Type B pancreatic cell (in vitro differentiated cells): ENCODE measurements around the gene NDC80. TPM values are rescaled to one million over a fixed set of nuclear protein-coding genes. Genes with fewer than 3 reads are reported as not detected.
A peak's percentile ranks its signal among the peaks of the same experiment; 100 is the strongest.

Experiments used
- DNase-seq: peaks from one replicate; pipeline ENCODE4 v3.0.0; 2021; ENCODE audit warnings: mixed read lengths; ENCODE audit not compliant: unreplicated experiment; ENCODE audit errors: extremely low spot score
- H3K27ac Mint-ChIP-seq: 2 replicates; pipeline ENCODE4 v1.8.0; 2021; ENCODE audit warnings: mild to moderate bottlenecking, mixed read lengths
- H3K27me3 Mint-ChIP-seq: 2 replicates; pipeline ENCODE4 v1.8.0; 2021; ENCODE audit warnings: mixed read lengths
- H3K36me3 Mint-ChIP-seq: 2 replicates; pipeline ENCODE4 v1.8.0; 2021; ENCODE audit warnings: mixed read lengths
- H3K4me1 Mint-ChIP-seq: one replicate; pipeline ENCODE4 v1.8.0; 2021; ENCODE audit warnings: mixed read lengths; ENCODE audit not compliant: unreplicated experiment
- H3K4me3 Mint-ChIP-seq: 2 replicates; pipeline ENCODE4 v1.8.0; 2021; ENCODE audit warnings: mild to moderate bottlenecking, mixed read lengths
- H3K9me3 Mint-ChIP-seq: 2 replicates; pipeline ENCODE4 v1.8.0; 2021; ENCODE audit warnings: mixed read lengths
- total RNA-seq: library from RNA; stranded (reverse); gene quantifications from 2 replicates; pipeline ENCODE4 v1.2.1, GENCODE V29; 2021; ENCODE audit warnings: low replicate concordance
- TF ChIP-seq, protein P1 (sequence below): fragments of 200-600 bp; sonication (generic); conservative IDR thresholded peaks from 2 replicates; pipeline ENCODE4 v1.5.0; 2021; ENCODE audit warnings: antibody characterized with exemption, mild to moderate bottlenecking

The NDC80 gene
- total RNA-seq, 1 donor from 2014 or later, result 34.3 TPM

DNA sequence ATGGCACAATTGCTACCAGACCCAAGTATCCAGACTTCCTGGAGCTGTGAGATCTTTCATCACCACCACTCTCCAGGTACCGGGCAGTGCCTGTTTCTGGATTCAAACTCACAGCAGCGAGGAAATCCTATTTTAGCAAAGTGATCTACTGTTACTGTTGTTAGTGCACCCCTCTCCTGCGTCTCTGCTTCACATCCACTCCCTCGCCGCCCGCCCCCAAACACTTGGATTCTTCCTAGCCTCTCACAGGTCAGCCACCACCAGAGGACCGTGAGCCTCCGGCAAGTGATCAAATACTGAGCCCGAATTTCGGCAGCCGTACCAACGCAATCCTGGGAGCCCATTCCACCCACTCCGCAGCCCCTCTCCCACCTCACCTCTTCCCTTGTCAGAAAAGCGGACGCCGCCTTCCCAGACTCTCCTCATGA lies 571 bp upstream of the NDC80 start:
- no peaks in the 10 kb centered on the region for H3K9me3 Mint-ChIP-seq
- DNase-seq, result peak; percentile 75
- TF ChIP-seq, protein P1, sequence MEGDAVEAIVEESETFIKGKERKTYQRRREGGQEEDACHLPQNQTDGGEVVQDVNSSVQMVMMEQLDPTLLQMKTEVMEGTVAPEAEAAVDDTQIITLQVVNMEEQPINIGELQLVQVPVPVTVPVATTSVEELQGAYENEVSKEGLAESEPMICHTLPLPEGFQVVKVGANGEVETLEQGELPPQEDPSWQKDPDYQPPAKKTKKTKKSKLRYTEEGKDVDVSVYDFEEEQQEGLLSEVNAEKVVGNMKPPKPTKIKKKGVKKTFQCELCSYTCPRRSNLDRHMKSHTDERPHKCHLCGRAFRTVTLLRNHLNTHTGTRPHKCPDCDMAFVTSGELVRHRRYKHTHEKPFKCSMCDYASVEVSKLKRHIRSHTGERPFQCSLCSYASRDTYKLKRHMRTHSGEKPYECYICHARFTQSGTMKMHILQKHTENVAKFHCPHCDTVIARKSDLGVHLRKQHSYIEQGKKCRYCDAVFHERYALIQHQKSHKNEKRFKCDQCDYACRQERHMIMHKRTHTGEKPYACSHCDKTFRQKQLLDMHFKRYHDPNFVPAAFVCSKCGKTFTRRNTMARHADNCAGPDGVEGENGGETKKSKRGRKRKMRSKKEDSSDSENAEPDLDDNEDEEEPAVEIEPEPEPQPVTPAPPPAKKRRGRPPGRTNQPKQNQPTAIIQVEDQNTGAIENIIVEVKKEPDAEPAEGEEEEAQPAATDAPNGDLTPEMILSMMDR, result no peak
- H3K4me1 Mint-ChIP-seq, result peaks cover 33% of the 10 kb centered on the region
- H3K27ac Mint-ChIP-seq, result peak overlapping the region; percentile 98
- no peaks in the 10 kb centered on the region for H3K27me3 Mint-ChIP-seq
- peak overlapping the region; percentile 97 for H3K4me3 Mint-ChIP-seq
- H3K36me3 Mint-ChIP-seq, result no peaks in the 10 kb centered on the region

DNA sequence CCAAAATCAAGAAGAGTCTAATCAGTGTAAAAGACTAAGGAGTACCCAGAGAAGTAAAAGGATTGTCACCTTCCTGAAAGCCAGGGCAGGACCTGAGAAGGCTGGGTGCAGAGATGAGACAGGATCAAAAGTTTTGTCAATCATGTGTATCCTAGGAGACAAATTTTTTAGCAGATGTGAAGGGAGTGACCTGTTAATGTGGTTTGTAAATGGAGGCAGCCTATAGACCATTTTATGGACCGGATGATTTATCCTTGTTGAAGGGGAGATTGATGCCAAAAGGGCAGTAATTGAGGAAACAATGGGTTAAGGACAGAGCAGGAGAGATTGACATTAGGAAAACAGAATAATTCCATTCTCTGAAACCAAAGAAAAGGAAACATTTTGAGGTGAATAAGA lies 813 bp downstream of the NDC80 start:
- Mint-ChIP-seq H3K27me3 (no peaks in the 10 kb centered on the region), H3K36me3 (no peaks in the 10 kb centered on the region), H3K9me3 (no peaks in the 10 kb centered on the region), H3K4me1 (peaks cover 33% of the 10 kb centered on the region), H3K4me3 (peak overlapping the region; percentile 97), H3K27ac (peak overlapping the region; percentile 98)
- TF ChIP-seq, protein P1, result no peak
- no peak for DNase-seq

DNA sequence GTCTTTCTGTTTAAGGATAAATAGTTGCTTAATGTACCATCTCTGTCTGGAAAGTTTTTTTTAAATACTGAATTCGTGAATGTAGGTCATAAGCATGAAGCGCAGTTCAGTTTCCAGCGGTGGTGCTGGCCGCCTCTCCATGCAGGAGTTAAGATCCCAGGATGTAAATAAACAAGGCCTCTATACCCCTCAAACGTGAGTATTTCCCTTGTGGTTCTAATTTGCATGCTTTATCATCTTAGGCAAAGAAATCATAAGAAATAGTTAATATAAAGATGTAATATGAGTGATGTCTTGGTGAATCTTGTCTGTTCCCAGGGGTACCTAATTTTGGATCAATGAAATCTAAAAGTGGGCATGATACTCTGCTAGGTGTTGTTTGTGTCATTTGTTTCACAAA lies 1.5 kb downstream of the NDC80 start:
- TF ChIP-seq, protein P1, result no peak
- Mint-ChIP-seq H3K4me3 (peak overlapping the region; percentile 97), H3K27ac (peak overlapping the region; percentile 33), H3K27me3 (no peaks in the 10 kb centered on the region), H3K9me3 (no peaks in the 10 kb centered on the region), H3K36me3 (no peaks in the 10 kb centered on the region), H3K4me1 (peaks cover 33% of the 10 kb centered on the region)
- DNase-seq, result no peak

DNA sequence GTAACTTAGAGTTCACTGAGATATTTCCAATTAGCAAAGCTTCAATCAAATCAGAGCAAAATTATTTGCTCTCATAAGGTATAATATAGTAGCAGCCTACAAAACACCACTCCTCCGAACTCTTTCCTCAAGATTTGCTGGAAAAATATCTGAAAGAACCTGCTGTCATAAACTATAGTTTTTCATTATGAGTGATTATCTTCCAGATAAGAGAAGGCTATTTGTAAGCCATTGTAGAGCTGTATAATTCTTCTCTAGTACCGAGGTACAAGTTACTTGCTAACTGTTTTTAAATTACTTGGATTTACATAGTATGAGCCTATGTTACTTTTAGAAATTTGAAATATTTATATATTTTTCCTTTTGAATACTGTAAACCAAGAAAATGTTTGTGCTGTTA lies 2.1 kb downstream of the NDC80 start:
- peak overlapping the region; percentile 33 for H3K27ac Mint-ChIP-seq
- H3K9me3 Mint-ChIP-seq, result no peaks in the 10 kb centered on the region
- peaks cover 33% of the 10 kb centered on the region for H3K4me1 Mint-ChIP-seq
- TF ChIP-seq, protein P1, result no peak
- DNase-seq, result no peak
- peak overlapping the region; percentile 97 for H3K4me3 Mint-ChIP-seq
- no peaks in the 10 kb centered on the region for H3K36me3 Mint-ChIP-seq
- no peaks in the 10 kb centered on the region for H3K27me3 Mint-ChIP-seq

DNA sequence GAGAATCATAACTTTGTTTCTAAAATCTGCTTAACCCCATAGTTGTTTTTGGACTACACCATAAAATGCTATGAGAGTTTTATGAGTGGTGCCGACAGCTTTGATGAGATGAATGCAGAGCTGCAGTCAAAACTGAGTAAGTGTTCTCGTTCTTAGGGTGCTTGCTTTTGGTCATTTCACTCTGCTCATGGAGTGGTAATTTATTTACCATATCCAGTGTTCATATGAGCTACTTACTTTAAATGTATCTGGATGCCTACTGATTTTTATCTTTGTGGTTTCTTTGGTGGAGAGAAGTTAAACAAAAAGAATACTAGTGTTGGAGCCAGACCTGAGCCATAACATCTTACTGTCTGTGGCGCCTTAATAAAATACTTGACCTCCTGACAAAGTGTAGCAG lies 16.4 kb downstream of the NDC80 start:
- no peak overlapping the region for H3K27ac Mint-ChIP-seq
- no peaks in the 10 kb centered on the region for H3K4me1 Mint-ChIP-seq
- TF ChIP-seq, protein P1, result no peak
- DNase-seq, result no peak
- H3K9me3 Mint-ChIP-seq, result no peaks in the 10 kb centered on the region
- H3K27me3 Mint-ChIP-seq, result no peaks in the 10 kb centered on the region
- H3K36me3 Mint-ChIP-seq, result peaks cover 3% of the 10 kb centered on the region
- H3K4me3 Mint-ChIP-seq, result no peak overlapping the region

DNA sequence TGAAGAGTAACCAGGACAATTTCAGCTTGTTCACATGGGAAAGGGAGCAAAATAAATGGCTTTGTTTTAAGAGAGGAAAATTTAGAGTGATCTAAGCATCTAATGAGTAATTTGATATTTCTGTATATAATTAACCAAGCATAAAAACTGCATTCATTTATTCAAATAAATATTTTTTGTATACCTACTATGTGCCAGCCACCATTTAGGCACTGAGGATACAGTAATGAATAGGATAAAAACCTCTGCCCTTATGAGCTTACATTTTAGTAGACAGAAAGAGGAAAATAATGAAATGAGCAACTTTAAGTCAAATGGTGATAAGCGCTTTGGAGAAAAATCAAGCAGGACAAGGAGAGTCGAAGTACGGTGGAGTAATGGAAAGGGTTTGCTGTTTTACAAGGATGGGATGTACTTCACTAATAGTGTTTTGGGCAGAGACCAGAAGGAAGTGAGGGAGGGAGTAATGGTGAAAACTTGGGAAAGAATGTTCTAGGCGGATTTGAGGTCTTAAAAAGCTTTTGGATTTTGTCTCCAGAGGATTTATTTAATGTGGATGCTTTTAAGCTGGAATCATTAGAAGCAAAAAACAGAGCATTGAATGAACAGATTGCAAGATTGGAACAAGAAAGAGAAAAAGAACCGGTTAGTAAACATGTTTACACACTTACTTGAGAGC lies 17.4 kb downstream of the NDC80 start:
- DNase-seq, result no peak
- Mint-ChIP-seq H3K36me3 (peaks cover 3% of the 10 kb centered on the region), H3K27ac (peak overlapping the region; percentile 6), H3K4me1 (no peaks in the 10 kb centered on the region), H3K9me3 (no peaks in the 10 kb centered on the region), H3K4me3 (no peak overlapping the region), H3K27me3 (no peaks in the 10 kb centered on the region)
- TF ChIP-seq, protein P1, result no peak
